GM18873 (cell line): ENCODE measurements around the gene SYF2.
A peak's percentile ranks its signal among the peaks of the same experiment; 100 is the strongest.
"Not testable (repeated sequence)": the region's sequence is repeated elsewhere in the genome, so short reads cannot be mapped to it uniquely, and the experiment has no call there.

Source experiments
- ATAC-seq: cut with Tn5 transposase; IDR thresholded peaks from one replicate; pipeline ENCODE4 v1.9.1; 2021; ENCODE audit warnings: mild to moderate bottlenecking, moderate library complexity, moderate number of reproducible peaks; ENCODE audit not compliant: unreplicated experiment, low FRiP score

Gene SYF2

DNA sequence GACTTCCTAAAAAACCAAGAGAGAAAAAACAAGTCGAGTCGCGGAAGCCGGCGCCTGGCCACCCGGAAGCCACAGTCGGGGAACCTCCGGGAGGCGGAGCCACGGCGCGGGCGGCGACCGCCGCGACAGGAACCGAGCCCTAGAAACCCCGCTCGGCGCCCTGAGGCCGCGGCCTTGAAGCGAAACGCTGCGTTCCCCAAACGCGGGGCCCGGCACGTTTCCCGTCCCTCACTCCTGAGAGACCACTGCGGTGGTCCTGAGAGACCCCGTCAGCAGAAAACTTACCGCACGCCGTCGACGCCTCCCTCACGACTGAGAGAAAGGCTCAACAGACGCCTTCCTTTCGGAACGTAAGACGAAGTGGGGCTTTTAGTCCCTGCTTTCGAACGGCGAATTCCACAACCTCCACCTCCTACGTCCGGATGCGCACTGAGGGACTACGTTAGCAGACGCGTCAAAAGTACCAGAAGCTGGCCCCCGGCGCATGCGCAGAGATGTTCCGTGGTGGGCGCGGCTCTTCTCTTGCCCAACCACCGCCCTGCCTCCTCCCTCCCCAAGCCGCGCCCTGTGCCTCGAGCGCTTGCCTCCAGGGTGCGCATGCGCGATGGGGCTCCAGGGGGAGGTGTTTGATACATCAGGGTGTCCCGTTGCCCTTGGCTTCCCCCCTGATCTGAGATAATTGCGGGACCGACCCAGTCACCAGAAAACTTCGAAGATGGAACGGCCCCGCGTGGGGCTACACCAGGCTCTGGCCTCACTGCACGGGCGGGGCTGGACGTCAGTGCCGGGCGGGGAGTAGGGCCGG lies 14.9 kb upstream of the SYF2 start, which contains the start of gene RSRP1:
RSRP1 (minus strand) TSS at position 431 of the 805 bp plus-strand sequence. CDS start 491 bp downstream, outside the sequence.
- ATAC-seq = peak; percentile 68

DNA sequence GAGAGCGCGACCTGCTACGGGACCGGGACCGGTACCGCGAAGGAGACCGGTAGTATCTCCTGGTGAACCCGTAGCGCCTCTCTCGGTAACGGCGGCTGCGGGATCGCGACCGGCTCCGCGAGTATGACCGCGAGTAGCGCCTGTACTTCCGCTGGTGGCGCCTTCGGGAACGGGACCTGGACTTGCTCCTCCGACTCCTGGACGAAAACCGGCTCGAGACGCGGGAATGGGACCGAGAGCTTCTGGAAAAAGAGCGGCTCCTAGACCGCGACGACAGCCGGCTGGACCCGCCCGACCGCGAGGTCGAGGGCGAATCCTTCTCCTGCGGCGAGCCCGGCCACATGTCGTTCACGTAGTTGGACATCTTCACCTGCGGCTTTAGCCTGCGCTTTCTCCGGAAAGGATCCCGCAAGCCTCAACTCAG lies 14.3 kb upstream of the SYF2 start:
- ATAC-seq = no peak

DNA sequence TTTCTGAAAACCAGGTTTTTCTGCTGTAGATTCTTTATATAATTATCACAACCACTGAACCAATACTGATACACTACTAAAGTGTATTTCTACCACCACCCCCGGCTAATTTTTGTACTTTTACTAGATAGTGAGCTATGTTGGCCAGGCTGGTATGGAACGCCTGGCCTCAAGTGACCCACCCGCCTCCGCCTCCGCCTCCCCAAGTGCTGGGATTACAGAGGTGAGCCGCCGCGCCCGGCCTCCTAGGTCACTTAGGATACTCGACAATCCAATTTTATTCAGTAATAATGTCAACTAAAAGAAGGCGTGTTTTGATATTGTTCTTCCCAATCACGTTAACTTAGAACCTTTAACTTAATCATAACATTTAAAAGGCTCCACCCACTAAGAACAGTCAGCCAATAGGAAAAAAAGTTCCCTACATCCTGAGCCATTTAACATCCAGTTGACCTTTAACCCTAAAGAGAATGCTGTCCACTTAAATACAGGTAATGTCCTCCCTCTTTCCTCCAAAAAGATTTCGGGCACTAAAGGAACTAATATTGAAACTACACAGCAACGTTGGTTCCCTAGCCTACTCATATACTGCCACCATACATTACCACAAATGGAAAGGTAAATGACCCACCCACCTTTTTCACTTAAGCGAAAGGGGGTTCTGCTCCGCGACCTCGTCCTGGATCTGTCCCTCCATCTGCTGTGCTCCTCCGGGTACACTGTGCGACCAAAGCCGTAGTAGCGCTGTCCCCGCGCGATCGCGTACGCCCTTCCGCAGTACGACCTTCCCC lies 13.7 kb upstream of the SYF2 start:
- no peak for ATAC-seq

DNA sequence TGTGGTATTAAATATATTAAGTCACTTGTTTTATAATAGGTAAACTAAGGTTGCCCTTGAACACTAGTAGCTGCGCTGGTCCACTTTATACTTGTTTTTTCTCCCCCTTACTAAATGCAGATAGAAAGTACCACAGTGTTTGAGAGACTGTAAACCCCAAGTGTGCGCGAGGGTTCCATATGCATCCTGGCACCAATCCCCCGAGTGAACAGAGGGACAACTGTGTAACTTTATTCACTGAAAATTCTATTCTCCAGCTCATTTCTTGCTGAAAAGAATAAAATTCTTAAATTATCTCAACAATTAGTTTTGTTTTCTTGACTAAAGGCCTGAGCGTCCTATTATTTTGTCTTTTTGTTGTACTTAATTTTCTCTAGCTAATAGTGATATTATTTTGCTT lies 13.1 kb upstream of the SYF2 start:
- no peak for ATAC-seq

DNA sequence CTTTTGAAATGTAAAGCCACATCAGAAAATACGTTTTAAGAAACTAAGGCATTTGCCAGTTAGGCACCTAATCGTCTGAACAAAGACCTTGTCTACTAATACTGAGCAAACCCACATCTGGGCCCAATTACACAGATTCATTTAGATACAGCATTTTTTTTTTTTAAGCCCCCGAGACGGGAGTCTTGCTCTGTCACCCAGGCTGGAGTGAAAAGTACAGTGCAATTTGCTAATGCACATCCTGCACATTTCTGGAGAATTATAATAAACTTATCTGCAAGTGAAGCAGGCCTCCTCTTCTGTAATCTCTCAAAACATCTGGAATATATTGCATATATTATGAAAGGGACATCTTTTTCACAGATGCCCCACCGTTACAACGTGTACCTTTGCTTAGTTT lies 11.6 kb upstream of the SYF2 start:
- ATAC-seq = no peak

DNA sequence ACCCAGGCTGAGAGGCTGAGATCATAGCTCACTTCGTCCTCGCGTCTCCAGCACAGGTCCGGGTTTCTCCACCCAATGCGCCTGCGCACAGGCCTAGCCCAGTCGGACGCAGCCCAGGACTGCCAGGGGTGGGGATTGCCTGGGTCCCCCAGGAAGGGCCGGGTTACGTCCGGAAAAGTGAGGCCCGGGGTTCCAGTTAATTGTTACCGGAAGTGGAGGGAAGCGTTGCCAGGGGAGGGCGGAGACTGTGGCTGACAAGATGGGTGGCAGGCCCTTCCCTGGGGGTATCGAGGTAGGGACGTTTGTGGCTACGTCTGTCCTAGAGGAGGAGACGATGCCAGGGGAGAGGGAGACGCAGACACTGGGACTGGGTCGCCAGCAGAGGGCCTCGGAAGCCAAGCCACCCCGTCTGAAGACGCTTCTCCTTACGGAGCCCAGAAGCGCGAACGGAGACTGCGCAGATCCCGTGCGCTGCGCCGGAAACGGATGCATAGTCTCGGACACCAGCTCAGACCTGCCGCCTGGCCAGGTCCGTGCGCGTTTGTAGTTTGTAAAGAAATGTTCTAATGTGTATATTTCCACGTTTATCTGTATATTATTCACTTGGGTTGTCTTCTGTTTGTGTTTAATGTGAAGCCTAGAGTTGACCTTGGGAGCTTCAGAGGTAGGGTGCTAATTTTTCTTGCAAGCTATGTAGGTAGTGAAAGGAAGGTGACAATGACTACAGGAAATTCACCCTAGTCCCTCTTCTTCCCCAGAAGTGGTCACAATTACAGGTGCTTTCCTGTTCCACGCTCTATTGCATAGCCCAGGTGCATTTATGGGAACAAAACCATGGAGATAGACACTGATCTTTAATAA lies 7.6 kb upstream of the SYF2 start:
- ATAC-seq = peak; percentile 55

DNA sequence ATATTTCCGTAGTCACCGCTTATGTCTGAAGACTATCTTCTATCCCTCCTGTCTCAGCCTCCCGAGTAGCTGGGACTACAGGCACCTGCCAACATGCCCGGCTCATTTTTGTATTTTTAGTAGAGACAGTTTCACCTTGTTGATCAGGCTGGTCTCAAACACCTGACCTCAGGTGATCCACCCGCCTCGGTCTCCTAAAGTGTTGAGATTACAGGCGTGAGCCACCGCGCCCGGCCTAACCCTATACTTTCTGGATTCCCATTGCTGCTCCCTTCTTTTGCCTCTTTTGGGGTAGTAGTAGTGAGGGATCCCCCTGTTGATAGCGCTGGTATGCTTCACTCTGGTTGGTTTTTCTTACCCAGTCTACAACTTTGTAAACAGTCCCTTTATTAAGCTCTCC lies 5.7 kb upstream of the SYF2 start:
- no peak for ATAC-seq

DNA sequence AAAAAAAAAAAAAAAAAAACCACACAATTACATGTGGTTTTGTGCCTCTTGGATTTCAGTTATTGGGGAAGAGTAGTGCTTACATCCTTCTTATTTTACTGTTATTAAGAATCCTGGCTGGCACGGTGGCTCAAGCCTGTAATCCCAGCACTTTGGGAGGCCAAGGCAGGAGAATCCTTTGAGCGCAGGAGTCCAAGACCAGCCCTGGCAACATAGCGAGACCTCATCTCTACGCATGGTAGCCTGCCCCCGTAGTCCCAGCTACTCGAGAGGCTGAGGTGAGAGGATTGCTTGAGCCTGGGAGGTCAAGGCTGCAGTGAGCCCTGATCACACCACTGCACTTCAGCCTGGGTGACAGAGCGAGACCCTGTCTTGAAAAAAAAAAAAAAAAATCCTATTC lies 4.0 kb upstream of the SYF2 start:
- ATAC-seq = not testable (repeated sequence)

DNA sequence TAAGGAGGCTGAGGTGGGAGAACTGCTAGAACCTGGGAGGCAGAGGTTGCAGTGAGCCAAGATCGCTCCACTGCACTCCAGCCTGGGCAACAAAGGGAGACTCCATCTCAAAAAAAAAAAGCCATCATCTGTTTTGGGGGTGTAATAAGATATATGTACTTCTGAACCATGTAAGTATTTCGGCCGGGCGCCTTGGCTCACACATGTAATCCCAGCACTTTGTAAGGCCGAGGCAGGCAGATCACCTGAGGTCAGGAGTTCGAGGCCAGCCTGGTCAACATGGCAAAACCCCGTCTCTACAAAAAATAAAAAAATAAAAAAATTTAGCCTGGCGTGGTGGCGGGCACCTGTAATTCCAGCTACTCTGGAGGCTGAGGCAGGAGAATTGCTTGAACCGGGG lies 3.1 kb upstream of the SYF2 start:
- ATAC-seq = not testable (repeated sequence)

DNA sequence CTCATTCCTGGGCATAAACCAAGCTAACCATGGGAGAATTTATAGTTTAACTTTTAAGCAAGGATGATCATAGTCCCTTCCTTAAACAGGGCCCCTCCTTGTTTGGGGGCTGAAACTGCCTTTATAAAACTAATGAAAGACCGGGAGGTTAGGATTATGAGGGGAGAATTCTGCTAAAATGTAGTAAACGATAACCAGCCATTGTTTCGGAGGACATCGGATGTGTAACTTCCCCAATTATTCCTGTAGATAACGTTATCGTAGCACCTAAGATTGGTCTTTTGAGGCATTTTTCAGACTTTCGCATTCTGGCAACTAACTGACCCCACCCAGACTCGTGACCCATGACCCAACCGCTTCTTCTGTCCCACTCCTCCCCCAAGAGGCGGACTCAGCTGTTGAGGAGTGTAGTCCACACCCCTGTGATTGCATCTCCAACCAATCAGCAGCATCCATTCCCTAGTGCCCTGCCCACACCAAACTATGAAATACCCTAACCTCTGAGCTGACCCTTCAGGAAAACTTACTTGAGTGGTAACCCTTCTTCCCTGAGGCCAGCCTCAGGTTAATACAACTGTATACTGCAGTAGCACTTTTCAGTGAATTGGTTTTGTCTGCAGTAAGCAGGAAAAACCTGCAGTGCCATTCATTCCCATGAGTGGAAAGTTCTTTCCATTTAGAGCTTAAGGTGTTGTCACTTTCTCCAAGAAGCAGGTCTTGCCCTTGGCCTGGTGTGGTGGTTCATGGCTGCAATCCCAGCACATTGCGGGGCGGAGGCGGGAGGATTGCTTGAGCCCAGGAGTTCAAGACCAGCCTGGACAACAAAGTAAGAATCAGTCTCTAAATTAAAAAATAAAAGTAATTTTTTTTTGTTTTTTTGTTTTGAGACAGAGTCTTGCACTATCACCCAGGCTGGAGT lies 823 bp upstream of the SYF2 start:
- peak; percentile 43 for ATAC-seq

DNA sequence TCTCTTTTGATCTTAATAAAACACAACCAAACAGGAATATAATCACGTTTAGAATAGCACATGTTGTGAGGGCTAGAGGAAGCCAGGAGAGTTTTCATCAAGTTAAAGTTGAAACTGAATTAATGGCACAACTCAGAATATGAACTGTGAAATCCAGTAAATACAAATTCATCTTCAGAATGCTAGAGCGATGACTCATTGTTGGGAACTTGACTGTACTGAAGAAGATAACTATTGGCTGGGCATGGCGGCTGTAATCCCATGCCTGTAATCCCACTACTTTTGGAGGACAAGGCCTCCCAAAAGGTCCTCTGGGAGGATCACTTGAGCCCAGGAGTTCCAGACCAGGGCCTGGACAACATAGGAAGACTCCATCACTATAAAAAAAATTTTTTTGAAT lies 8.8 kb downstream of the SYF2 start:
- ATAC-seq = no peak

DNA sequence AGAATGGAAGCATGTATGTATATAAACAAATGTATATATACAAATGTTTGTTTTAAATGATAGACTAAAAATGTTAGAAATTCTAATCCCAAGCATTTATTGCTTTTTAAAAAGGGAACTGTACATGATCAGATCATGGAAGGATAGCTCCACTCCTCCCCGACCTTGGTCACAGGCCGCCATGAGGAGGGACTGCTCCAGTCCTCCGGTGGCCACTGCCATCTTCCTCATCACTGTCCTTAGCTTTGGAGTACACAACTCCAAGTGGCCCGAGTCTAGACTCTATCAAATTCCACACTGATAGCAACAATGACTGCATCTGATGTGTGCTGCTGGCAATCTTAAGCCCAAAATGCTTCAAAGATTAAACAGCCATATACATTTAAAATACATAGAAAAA lies 9.7 kb downstream of the SYF2 start:
- ATAC-seq = no peak

DNA sequence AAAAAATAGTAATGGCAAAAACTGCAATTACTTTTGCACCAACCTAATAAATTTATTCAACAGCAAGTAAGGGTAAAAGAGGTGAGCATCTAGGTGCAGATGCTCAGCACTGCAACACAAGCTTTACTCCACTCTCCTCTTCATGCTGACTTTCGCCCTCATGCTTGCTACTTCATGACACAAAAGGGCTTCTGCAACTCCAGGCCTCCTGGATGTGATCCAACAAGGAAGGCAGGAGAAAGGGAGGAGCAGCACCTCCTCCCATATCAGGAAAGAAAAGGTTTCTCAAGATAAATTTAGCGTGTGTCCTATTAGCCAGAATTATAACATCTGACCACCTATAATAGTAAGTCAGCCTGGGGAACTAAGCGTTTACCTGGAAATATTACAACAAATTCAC lies 11.6 kb downstream of the SYF2 start:
- ATAC-seq = no peak

DNA sequence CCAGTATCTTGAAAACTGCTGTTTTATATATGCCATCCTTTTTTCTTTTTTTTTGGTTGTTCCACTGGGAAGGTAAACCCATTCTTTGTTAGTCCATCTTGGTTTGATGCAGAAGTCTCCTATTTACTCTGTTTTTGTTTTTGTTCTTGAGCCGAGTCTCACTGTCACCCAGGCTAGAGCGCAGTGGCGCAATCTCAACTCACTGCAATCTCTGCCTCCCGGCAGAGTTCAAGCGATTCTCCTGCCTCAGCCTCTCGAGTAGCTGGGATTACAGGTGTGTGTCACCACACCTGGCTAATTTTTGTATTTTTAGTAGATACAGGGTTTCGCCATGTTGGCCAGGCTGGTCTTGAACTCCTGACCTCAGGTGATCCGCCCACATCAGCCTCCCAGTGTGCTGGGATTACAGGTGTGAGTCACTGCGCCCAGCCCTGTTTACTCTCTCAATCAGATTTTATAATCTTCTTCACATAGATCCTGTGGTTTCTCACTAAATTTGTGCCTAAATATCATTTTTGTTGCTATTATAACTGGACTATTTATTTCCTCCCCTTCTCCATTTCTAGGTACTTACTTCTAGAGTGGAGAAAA lies 12.5 kb downstream of the SYF2 start:
- ATAC-seq = no peak

DNA sequence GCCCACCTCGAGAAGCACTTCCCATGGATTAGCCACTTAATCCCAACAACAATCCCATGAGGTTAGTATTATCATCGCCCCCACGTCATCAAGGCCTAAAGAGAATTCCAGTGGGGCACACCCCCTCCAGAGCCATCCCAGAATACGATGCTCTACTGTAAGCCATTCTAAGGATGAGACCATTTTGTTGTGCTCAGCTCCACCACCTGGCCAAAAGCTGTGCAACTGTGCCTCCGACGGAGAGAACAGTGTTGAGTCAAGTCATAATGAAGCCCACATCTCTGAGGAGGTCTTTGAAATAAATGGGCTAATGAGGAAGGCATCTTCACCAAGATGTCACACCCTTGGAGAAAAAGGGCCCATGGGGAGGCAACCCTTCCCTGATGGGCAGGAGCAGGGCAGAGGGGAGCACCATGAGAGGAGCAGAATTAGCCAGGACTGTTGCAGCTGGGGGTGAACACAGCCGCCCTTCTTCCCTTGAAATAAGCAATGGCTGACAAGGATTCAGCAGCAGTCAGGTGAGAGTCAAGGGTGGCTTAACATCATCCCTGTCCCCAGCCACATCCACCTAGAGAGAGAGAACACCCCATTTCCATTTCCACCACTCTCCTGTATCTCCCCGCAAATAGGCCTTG lies 14.6 kb downstream of the SYF2 start:
- no peak for ATAC-seq

DNA sequence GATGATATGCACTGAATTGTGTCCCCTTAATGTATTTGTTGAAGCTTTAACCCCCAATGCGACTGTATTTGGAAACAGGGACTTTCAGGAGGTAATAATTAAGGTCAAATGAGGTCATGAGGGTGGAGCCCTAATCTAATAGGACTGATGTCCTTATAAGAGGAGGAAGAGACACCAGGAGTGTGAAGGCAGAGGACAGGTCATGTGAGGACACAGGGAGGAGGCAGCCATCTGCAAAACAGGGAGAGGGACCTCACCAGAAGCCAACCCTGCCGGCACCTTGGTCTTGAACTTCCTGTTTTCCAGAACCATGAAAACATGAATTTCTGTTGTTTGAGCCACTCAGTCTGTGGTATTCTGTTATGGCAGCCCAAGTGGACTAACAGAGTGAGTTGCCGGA lies 15.3 kb downstream of the SYF2 start:
- no peak for ATAC-seq

DNA sequence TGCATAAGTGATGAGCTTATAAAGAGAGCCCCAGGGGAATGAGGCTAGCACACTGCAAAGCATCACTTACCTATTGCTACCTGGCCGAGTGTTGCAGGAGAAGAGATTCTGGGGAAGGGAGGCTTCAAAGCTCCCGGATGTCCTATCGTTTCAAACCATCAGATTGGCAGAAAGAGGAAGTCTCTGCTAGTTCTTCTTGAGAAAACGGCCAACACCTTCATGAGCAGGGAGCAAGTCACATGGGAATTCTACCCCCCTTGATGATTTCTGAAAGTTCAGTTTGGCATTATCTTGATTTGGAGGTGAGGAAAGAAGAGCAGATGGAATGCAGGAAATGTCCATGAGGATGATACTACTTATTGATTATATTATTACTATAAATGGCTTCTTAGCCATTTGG lies 16.2 kb downstream of the SYF2 start:
- no peak for ATAC-seq

DNA sequence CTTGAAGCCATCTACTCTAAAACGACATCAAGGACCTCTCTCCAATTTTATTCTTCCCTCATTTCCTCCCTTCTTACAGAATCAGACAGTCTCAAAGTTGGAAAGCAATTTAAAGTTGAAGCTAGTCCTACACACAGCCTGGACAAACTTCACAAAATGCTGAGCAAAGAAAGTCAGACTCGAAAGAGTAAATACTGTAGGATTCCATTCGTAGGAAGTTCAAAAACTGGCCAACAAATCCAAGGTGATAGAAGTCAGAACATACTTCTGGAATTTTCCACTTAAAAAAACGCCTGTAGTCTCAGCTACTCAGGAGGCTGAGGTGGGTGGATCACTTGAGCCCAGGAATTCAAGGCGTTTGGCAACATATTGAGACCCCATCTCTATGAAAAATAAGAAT lies 19.6 kb downstream of the SYF2 start:
- no peak for ATAC-seq

DNA sequence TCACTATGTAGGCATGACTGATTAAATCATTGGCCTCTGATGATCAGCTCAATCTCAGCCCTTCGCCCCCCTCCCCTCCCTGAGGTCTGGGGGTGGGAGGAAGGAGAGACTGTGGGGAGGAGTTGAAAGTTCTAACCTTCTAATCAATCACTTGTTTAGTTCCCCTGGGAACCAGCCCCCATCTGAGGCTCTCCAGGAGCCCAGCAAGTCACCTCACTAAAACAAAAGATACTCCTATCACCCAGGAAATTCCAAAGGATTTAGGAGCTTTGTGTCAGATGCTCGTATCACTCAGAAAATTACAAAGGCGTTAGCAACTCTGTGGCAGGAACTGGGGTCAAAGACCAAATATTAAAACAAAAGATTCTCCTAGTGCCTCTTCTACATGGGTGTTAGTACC lies 21.6 kb downstream of the SYF2 start:
- ATAC-seq = no peak
